KG1 (cell line): ENCODE measurements around the gene SAMD14.

Experiments
- DNase-seq: peaks from one replicate; lab custom pipeline; 2025; lab: John Stamatoyannopoulos, UW

The SAMD14 gene

GRCh38 chr17:50111673-50112655, 18.0 kb downstream of the SAMD14 start:
- no peak for DNase-seq

DNA sequence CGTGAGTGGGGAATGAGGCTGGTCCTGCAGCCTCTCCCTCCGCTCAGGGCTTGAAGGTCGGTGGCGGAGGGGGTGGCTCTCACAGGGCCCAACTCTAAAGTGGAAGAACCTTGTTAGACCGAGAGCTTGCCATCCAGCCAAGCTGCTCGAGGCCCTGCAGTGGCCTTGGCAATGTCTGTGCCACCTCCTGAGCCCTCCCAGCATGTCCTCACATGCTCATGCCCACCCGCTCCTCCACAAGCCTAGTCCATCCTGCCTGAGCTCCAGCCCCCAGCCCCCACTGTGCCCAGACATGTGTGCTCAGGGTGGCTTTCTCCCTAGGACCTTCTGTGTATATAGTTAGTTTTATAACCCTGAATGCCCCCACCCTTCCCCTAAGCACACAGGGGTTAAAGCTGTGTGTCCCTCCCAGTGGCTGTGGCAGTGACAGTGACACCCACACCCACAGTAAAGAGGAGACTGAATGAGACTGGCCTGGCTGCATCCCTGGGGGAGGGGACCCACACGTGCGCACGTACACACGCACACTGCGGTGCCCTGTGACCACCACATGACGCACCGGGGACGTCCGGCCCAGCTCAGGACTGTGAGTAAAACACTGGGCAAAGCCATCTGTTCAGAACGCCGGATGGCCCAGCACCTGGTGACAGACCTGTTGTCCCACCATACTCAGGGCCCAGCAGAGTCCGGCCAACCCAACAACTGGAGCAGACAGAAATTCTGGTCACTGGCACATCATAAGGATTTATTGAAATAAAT, 19.2 kb downstream of the SAMD14 start:
- DNase-seq: no peak

DNA sequence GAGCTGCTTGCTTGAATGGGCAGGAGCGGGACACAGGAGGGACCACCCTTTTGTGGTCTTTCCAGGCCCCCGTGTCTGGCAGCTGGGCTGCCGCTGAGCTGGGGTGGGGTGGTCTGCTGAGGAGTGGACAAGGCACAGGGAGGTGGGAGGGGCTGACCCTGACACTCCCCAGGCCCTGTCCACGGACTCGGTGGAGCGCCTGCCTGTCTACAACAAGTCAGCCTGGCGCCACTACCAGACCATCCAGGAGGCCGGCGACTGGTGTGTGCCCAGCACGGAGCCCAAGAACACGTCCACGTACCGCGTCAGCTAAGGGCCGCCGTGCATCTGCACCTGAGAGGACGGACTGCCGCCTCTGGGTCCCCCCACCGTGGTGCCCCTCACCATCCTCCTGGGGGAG, 20.2 kb downstream of the SAMD14 start:
- DNase-seq: no peak

- no peak for DNase-seq
These were observed 20.8 kb downstream of the SAMD14 start for GRCh38 chr17:50109207-50109606.

GRCh38 chr17:50108556-50108955, 21.4 kb downstream of the SAMD14 start:
- DNase-seq: no peak

DNA sequence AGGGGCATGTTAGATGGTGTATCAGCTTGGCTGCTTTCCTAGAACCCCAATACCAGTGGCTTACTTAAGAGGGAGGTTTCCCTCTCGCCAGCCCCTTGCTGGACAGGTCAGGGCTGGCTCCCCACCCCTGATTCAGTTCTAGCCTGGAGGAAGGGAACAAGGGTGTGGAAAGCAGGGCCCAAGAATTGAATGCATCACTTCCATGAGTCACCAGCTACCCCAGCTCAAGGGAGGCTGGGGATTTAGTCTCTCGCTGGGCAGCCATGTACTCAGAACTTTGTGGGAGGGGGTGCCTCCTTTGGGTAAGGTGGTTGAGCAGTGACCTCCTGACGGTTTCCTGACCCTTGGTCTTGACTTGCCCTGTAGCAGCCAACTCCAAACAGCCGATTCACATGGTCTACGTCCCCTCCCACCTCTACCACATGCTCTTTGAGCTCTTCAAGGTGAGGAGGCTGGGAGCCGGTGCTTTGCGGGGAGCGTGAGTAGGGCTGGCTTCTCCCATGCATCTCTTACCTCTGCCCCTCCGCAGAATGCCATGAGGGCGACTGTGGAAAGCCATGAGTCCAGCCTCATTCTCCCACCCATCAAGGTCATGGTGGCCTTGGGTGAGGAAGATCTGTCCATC, 22.1 kb downstream of the SAMD14 start:
- no peak for DNase-seq

GRCh38 chr17:50106393-50107131, 23.4 kb downstream of the SAMD14 start:
- DNase-seq: no peak

- no peak for DNase-seq
These were observed 24.1 kb downstream of the SAMD14 start for GRCh38 chr17:50105811-50106210.

DNA sequence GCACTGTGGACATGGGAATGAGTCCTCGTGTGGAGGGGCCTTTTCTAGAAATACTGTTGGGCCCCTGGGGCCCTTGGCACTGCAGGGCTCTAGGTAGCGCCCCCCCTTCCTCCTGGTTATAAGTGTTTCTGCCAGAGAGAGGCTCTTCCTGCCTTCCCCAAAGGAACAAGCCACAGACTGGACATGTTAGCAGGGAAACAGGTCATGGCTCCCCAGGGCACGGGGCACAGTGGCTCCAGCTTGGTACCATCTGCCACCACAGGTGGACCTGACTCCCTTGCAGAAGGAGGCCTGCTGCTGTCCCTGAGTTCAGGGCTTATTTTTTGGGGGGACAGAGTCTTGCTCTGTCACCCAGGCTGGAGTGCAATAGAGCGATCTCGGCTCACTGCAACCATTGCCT, 26.0 kb downstream of the SAMD14 start:
- DNase-seq: no peak

- DNase-seq: no peak
These were observed 26.7 kb downstream of the SAMD14 start for GRCh38 chr17:50103252-50103651.

GRCh38 chr17:50102164-50102991, 27.6 kb downstream of the SAMD14 start:
- no peak for DNase-seq

DNA sequence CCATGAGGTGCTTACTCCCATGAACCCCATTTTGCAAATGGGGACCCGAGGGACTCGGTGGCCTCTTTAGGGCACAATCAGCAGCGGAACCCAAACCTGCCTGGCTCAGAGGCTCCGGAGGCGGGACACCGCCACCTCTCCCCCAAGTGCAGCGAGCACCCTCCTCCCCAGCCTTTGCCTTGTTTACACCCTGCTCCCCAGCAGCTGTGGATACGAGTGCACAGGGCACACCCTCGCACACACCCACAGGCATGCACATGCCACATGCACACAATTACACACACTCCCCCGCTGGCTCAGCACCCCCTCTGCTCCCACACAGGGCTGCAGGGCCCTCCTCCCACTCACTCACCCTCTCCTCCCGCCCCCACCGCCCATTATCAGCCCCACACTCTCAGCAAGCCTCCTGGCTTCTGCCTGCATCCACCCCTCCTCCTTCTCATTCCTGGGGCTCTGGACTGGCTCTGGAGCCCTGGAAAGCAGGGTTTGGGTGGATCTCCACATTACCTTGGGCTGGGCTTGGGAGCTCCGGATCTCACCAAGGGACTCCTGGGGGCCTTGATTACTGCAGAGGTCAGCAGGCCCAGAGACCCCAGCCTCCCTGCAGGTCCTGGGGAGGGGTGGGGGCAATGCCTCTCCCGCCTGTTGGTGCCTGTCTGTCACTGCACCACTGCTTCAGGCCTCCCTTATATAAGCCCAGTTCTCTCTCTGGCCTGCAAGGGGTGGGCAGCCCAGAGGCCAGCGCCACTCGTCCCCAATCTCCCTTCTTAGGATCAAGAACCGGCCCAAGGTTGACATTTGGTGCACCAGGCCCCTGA, 28.4 kb downstream of the SAMD14 start:
- no peak for DNase-seq

DNA sequence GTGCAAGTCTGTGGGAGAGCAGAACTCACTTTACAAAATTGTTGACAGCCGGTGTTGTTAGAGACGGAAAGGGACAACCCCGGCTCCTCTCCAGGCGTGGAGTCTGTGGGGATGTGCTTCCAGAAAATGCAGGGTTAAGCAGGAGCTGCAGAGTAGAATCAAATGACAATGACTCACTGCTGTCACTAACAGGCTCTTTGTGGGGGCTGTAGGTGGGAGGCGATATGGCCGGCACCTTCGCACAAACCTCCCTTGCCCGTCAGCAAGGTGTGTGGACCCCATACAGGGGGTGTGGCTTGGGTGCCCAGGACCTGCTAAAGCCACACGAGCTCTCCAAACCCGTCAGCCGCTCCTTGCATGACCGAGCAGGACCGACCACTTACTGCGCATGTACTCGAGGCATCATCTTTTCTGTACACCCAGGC, 29.0 kb downstream of the SAMD14 start:
- DNase-seq: no peak

- no peak for DNase-seq
These were observed 29.5 kb downstream of the SAMD14 start for GRCh38 chr17:50100480-50100883.

DNA sequence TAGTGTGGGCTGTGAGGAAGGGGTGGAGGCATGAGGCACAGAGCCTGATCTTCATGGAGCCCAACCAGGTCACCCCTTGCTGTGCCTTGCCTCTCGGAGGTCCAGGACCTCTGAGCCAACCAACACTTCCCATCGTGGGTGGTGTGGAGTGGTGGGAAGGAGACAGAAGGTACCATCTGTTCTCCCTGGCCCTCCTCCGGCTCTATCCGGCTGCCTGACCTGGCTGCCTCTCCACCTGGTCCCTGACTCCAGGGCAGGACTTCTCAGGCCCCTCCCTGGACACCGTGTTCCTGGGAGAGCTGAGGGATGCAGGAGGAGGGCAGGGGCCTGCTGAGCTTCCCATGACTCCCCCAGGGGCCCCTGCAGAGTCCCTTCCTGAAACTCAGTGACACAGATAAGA, 31.0 kb downstream of the SAMD14 start:
- DNase-seq: no peak

GRCh38 chr17:50098583-50098982, 31.4 kb downstream of the SAMD14 start:
- no peak for DNase-seq

GRCh38 chr17:50097926-50098325, 32.0 kb downstream of the SAMD14 start:
- no peak for DNase-seq

DNA sequence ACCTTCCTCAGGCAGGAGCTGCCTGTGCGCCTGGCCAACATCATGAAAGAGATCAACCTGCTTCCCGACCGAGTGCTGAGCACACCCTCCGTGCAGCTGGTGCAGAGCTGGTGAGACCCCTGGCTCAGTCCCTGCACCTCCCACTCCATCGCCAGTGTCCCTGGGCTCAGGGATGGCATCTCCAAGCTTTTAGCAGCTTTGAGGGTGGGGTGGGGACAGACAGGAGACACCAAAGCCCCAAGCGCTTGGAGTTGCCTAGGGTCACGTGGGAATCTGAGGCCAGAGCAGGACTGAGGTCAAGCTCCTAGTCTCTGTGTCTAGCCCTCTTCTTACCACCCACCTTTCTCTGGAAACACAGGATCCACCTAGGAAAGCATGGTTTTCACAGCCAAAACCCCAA, 32.5 kb downstream of the SAMD14 start:
- no peak for DNase-seq

DNA sequence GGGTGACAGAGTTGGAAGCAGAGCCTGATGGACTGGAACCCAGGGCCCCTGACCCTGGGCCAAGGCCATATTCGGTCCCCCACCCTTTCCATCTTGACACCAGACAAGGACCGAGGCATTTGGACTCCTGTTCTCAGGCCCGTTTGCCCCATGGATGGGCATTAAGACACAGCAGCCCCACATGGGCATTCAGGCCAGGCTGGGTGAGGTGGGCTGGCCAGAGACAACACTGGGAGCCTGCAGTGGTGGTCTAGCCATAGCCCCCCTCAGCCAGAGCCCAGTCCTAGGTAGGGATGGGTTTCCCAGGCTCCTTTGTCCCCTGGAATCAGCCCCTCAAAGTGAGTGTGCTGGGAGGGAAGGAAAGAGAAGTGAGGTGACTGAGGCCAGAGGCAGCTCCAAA, 33.2 kb downstream of the SAMD14 start:
- DNase-seq: no peak

- DNase-seq: no peak
These were observed 33.9 kb downstream of the SAMD14 start for GRCh38 chr17:50096092-50096491.
